GM19023 (cell line): Measurements from ENCODE around the gene TBCEL.
A peak's percentile ranks its signal among the peaks of the same experiment; 100 is the strongest.
"Not testable (repeated sequence)": the region's sequence is repeated elsewhere in the genome, so short reads cannot be mapped to it uniquely, and the experiment has no call there.

ENCODE experiments used
- ATAC-seq: cut with Tn5 transposase; IDR thresholded peaks from one replicate; pipeline ENCODE4 v1.9.1; 2021; ENCODE audit warnings: mild to moderate bottlenecking, moderate library complexity; ENCODE audit not compliant: unreplicated experiment

Gene TBCEL

GRCh38 chr11:121023848-121024751 is at the start of gene TBCEL:
Gene TBCEL (plus strand): TSS chr11:121024102. CDS start chr11:121045691, 21,589 bp downstream.
- peak; percentile 98 for ATAC-seq

DNA sequence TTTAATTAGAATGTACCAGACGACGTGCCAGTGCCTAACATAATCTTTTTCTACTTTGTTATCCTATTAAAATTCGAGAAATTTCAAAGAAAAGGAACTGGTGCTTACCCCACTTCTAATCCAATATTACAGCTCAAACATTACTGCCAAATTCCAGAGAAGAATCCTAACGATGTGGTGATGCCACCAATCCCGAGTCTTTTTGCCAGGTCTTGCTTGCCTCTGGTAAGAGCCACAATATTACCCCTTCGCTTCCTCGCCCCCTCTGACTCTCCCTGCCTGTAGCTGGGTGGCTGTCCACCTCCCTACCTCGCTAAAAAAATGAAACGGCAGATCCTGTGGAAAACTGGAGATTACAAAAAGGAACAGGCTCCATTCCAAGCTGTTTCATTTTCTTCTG is 49.4 kb upstream of the TBCEL start:
- ATAC-seq: no peak

DNA sequence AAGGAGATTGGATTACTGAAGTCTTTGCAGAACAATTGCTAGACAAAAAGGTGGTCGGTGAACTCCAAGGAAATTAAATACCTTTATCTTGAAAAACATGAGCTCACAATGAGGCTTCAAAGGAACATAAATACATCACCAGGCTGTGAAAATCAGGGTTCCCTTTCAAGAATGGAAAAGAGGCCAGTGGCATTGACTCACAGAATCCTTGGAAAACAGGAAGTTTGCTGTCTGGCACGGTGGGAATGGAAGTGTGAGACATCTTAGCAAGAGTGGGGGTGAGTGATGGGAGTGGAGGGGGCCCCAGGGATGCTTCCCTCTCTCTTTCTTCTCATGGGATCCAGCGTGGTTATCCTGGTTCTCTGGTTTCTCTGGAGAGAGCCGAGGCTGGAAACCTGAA is 48.9 kb upstream of the TBCEL start:
- no peak for ATAC-seq

- ATAC-seq: no peak
Measured at GRCh38 chr11:120977266-120978137, 46.4 kb upstream of the TBCEL start.

- no peak for ATAC-seq
Measured at GRCh38 chr11:120978701-120979100, 45.2 kb upstream of the TBCEL start.

DNA sequence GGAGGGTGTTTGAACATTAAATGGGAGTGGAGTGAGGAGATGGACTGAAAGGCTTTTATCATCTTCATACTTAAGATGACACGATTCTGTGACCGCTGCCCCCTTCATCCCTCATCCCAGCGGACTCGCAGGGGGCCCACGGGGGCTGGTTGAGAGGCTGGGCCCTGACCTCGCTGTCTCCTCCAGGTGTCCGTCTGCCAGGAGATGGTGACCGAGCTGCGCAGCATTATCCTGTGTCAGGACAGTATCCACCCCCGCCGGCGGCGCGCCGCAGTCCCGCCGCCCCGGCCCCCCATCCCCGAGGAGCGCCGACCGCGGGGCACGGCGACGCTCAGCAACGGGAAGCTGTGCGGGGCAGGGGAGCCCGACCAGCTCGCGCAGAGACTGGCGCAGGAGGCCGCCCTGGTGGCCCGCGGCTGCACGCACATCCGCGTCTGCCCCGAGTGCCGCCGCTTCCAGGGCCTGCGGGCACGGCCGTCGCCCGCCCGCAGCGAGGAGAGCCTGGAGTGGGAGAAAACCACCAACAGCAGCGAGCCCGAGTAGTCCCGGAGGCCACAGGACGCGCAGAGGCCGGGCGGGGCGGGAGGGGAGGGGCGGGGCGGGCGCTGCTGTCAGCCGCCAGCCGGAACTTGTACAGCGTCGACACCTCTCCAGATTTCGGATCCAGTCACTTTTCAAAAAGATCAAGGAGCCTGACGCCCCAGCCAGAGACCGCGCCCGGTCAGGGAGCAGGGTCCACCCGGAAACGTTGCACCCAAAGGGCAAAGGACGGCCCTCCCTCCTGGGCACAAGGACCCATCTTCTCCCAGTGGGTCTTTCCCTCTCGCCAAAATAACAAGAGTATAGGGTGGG is 38.0 kb upstream of the TBCEL start:
- no peak for ATAC-seq

GRCh38 chr11:120988603-120989002 is 35.3 kb upstream of the TBCEL start:
- no peak for ATAC-seq

GRCh38 chr11:120991830-120992686 is 31.8 kb upstream of the TBCEL start:
- ATAC-seq: no peak

- ATAC-seq: no peak
Measured at GRCh38 chr11:120994091-120994859, 29.6 kb upstream of the TBCEL start.

DNA sequence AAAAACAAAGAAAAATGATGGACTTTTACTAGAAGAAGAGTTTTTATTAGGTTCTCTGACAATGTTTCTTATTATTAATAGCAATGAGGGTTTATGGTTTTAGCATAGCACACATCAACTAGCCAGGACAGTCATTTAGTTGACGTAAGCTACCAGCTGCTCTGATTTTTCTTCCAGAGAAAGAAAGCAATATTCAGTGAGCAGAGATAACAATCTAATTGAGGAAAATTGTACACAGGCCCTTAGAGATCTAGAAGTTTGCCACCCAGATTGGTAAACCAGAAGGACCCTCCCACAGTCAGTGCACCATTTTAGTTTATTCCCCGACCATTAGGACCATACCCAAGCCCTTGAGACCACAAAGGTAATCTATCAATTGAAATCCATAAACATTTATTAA is 28.7 kb upstream of the TBCEL start:
- no peak for ATAC-seq

DNA sequence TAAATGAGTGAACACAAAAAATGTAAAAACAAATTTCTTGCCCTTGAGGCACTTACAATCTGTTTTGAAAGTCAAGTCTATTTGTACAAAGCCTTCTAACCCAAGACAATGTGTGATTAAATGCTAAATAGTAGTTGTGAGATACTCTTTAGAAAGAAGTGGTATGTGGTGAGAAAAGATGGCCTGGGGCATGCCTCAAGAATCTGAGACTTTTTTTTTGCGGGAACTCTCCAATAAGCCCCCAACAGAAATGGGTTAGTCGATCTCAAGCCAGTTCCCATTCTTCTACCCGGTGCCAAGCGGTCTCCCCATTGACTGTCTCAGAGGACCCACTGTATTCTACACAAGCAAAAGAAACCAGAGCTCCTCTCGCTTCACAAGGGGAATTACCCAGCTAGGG is 26.9 kb upstream of the TBCEL start:
- ATAC-seq: no peak

DNA sequence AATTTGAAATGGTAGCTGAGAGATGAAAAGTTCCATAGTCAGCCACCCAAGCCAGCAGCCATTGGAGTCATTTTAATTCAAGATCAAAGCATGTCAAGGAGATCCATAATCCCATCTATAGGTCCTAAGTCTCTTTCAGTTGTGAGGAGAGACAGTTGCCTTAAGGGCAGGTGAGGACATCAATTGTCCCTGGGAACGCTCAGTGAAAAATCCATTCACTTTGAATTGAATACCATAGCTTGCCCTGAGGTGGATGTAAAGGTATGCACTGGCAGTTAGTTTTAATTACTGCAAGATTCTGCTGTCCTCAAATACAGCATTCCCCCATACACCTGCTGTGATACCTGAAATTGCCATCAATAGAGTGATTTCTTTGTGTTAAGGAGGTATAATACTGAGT is 25.3 kb upstream of the TBCEL start:
- ATAC-seq: no peak

DNA sequence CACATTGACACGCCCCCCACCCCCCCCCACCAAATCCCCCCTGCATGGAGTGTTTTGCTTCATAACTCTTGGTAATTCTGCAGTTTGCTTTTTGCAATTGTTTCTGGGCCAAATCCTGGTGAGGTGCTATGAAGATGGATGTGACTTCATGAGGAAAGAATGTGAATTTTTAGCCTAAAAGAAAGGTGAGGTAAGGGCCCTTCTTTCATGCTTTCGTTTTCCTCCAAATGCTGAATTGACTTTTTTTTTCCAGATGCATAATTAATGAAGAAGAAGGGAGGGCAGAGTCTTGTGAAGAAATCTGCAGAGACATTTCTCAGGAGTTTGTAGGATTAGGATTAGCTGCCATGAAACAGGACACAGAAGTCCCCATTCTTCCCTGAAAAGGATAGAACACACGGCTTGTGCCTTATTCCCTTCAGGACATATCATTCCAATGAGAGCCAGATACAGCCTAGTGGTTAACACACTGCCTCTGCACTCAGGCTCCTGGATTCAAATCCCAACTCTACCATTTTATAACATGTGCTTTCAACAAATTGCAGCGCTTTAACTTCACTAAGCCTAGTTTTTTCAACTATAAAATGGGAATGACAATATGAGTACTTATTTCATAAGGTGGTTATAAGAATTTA is 19.6 kb upstream of the TBCEL start:
- ATAC-seq: no peak

- no peak for ATAC-seq
Measured at GRCh38 chr11:121006922-121007321, 17.0 kb upstream of the TBCEL start.

DNA sequence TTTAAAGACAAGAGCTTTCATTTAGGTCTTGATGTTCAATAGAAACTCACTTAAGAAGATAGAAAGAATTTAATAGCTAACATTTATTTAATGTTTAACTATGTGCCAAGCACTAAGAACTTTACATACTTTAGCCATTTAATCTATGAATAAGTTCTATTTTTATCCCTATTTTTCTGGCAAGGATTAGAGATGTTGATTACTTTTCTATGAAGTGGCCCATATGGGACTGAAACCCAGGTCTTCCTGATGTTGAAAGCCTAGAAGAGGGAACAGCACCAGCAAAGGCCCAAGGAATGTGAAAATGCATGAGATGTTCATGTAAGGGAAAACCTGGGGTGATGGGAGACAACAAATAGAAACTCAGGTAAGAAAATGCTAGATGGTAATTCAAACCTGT is 15.4 kb upstream of the TBCEL start:
- no peak for ATAC-seq

- ATAC-seq: no peak
Measured at GRCh38 chr11:121012091-121012490, 11.8 kb upstream of the TBCEL start.

- ATAC-seq: no peak
Measured at GRCh38 chr11:121018746-121019145, 5.2 kb upstream of the TBCEL start.

GRCh38 chr11:121021718-121022117 is 2.2 kb upstream of the TBCEL start:
- ATAC-seq: not testable (repeated sequence)

DNA sequence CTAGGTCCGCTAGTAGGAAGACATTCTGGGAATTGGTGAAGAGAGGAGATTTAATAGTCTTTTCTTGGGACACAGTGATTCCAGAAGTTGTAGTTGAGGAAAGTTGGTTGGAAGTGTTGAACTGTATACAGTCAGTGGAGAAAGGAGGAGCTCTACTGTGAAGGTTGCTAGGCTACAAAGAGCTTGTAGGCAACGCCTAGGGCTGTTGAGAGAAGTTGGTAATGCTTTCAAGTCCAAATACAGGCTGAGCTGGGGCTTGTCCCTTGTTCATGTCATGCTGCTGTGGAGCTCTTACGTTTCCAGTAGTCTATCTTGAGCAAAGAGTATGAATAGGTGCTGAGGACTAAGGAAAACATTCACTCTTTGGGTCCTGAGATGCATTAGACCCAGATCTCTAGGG is 1.1 kb downstream of the TBCEL start:
- no peak for ATAC-seq
